Measurements from ENCODE around the gene GTSE1. TPM values are rescaled to one million over a fixed set of nuclear protein-coding genes. Genes with fewer than 3 reads are reported as not detected.

Gene GTSE1
- total RNA-seq, 1 experiment from 2014 or later = 42.6 TPM

DNA sequence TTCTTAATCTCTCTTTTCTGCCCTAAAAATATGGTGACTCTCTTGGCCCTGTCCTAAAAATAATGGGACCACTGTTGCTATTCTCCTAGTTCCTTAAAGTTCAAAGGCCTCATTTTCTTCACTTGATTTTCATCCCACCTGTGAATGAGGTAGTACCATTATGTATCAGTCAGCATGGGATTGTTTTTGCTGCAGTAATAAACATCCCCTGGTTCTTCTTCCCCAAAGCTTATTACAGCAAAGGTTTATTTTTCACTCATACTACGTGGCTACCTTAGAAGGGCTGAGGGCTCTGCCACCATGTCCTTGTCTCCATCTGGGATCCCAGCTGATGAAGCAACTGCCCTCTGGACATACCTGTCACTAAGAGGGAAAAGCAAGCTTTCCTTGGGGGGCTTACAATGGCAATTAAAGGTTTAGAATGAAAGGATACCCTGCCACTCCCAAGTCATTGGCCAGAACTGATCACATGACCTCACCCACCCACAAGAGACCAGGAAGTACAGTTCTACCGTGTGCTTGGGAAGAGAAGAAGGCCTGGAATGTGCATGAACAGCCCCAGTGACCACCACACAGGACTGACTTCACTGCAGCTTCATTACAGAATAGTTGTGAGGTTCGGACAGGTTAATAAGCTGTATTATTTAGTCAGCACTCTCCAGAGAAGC lies 21.1 kb upstream of the GTSE1 start:
- no peaks in the 10 kb centered on the region for H3K79me2 ChIP-seq (ENCODE audit: insufficient read depth, low read length)
- no peaks in the 10 kb centered on the region for H3K4me1 ChIP-seq (ENCODE audit: insufficient read depth, low read length)
- no peak overlapping the region for H3K18ac ChIP-seq (ENCODE audit: insufficient read length, low read depth, low read length)
- H2BK20ac ChIP-seq (ENCODE audit: low read depth, low read length, poor library complexity, severe bottlenecking) = no peak overlapping the region
- no peak overlapping the region for H3K4ac ChIP-seq (ENCODE audit: low read depth, low read length)
- H2BK12ac ChIP-seq (ENCODE audit: insufficient read length, low read depth, low read length) = no peak overlapping the region
- no peaks in the 10 kb centered on the region for H3K23me2 ChIP-seq (ENCODE audit: insufficient read length, low read depth, low read length, poor library complexity, severe bottlenecking)
- no peak overlapping the region for H3T11ph ChIP-seq (ENCODE audit: low read length)
- no peak for DNase-seq
- H3K4me2 ChIP-seq (ENCODE audit: insufficient read depth, insufficient read length, low read length) = no peak overlapping the region
- H3K14ac ChIP-seq (ENCODE audit: insufficient read depth, low read length) = no peak overlapping the region
- H3K23ac ChIP-seq (ENCODE audit: insufficient read length, low read depth, low read length) = no peak overlapping the region
- no peaks in the 10 kb centered on the region for H3K27me3 ChIP-seq (ENCODE audit: insufficient read depth, low read length)
- TF ChIP-seq, protein P1, sequence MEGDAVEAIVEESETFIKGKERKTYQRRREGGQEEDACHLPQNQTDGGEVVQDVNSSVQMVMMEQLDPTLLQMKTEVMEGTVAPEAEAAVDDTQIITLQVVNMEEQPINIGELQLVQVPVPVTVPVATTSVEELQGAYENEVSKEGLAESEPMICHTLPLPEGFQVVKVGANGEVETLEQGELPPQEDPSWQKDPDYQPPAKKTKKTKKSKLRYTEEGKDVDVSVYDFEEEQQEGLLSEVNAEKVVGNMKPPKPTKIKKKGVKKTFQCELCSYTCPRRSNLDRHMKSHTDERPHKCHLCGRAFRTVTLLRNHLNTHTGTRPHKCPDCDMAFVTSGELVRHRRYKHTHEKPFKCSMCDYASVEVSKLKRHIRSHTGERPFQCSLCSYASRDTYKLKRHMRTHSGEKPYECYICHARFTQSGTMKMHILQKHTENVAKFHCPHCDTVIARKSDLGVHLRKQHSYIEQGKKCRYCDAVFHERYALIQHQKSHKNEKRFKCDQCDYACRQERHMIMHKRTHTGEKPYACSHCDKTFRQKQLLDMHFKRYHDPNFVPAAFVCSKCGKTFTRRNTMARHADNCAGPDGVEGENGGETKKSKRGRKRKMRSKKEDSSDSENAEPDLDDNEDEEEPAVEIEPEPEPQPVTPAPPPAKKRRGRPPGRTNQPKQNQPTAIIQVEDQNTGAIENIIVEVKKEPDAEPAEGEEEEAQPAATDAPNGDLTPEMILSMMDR (conservative IDR thresholded peaks at IDR 0.05) = no peak
- H4K91ac ChIP-seq (ENCODE audit: insufficient read length, low read depth, low read length) = no peak overlapping the region
- no peak overlapping the region for H2BK15ac ChIP-seq (ENCODE audit: low read depth, low read length)
- H2BK5ac ChIP-seq (ENCODE audit: insufficient read length, low read length) = no peak overlapping the region
- H2AK5ac ChIP-seq (ENCODE audit: insufficient read length, low read length) = no peak overlapping the region
- H3K9me3 Mint-ChIP-seq = peaks cover 0 to 5% of the 10 kb centered on the region in 2 experiments; a peak in 1 of 5 replicates
- H4K20me1 ChIP-seq (ENCODE audit: control insufficient read depth, insufficient read depth, insufficient read length) = no peaks in the 10 kb centered on the region
- H3K27ac Mint-ChIP-seq = 0 out of 7 replicates have a peak overlapping the region, but pooled peaks of 1 of the 3 experiments have one; percentile 52
- H3K9me3 ChIP-seq (ENCODE audit: control insufficient read depth, low read depth, low read length) = no peaks in the 10 kb centered on the region
- WGBS (ENCODE audit: extremely low coverage, insufficient read length, low lambda C conversion rate) = no CpG with 5 or more reads among the region's 3 CpGs
- no peaks in the 10 kb centered on the region for H3K79me1 ChIP-seq (ENCODE audit: insufficient read depth, low read depth, low read length, poor library complexity, severe bottlenecking)
- no peak overlapping the region for H4K8ac ChIP-seq (replicated peaks; ENCODE audit: insufficient read length, low read depth, low read length)
- H3K9ac ChIP-seq (ENCODE audit: extremely low read depth, insufficient read length, low read length) = no peak overlapping the region
- no peak overlapping the region for H4K5ac ChIP-seq (ENCODE audit: insufficient read length, low read depth, low read length)
- H2AFZ ChIP-seq (ENCODE audit: low read length) = no peak overlapping the region
- H3K4me3 Mint-ChIP-seq = no peak overlapping the region
- no peaks in the 10 kb centered on the region for H3K4me1 Mint-ChIP-seq
- H2BK120ac ChIP-seq (ENCODE audit: low read depth, low read length, poor library complexity, severe bottlenecking) = no peak overlapping the region
- H3K27ac ChIP-seq (ENCODE audit: insufficient read length, low read depth, low read length) = no peak overlapping the region
- peaks cover 22 to 55% (median 55%) of the 10 kb centered on the region in 3 experiments; a peak in 6 of 7 replicates for H3K36me3 Mint-ChIP-seq (ENCODE audit: insufficient read depth in 1 of 3, low read depth in 3 of 3)
- H3K56ac ChIP-seq (ENCODE audit: insufficient read length, low read depth, low read length) = no peak overlapping the region
- H3K27me3 Mint-ChIP-seq (ENCODE audit: low read depth) = no peaks in the 10 kb centered on the region

All from H9 (cell line).